IMR-90 (cell line): ENCODE measurements around the gene NSUN6. TPM values are rescaled to one million over a fixed set of nuclear protein-coding genes. Genes with fewer than 3 reads are reported as not detected.

ENCODE experiments used
- ATAC-seq: fragments of 200-7000 bp; cut with Tn5 transposase; 2 replicates; pipeline ENCODE4 v1.9.1; 2020; ENCODE audit warnings: low read depth, mild to moderate bottlenecking, moderate library complexity
- BruUV-seq: library from RNA; stranded (reverse); fragments of 400-500 nt; replicated peaks from 2 replicates; lab custom pipeline; 2021; lab: Mats Ljungman, UMichigan
- CTCF ChIA-PET: fragments of 300-600 bp; formaldehyde crosslinking; extraction: SDS; loops from one replicate; lab custom pipeline; 2021; ENCODE audit warnings: antibody characterized with exemption; lab: Yijun Ruan, JAX
- POLR2A ChIA-PET: fragments of 300-600 bp; sonication (Branson Sonifier 250); formaldehyde crosslinking; loops from one replicate; lab custom pipeline; 2022; ENCODE audit warnings: antibody characterized with exemption; ENCODE audit not compliant: unreplicated experiment; lab: Charles Lee
- DNase-seq: peaks from one replicate; pipeline ENCODE4 v3.0.0; 2013
- H2AFZ ChIP-seq: replicated peaks from 2 replicates; pipeline ENCODE3; 2013; ENCODE audit warnings: low read length, mild to moderate bottlenecking; ENCODE audit not compliant: poor library complexity
- H2AK5ac ChIP-seq: 2 replicates; pipeline ENCODE4 v1.6.1; 2013; ENCODE audit warnings: low read depth, low read length, inconsistent platforms
- H2AK9ac ChIP-seq: replicated peaks from 2 replicates; pipeline ENCODE3; 2013; ENCODE audit warnings: mild to moderate bottlenecking, low read depth, low read length, moderate library complexity; ENCODE audit not compliant: poor library complexity
- H2BK120ac ChIP-seq: 2 replicates; pipeline ENCODE4 v1.6.1; 2013; ENCODE audit warnings: low read depth, low read length, inconsistent platforms
- H2BK15ac ChIP-seq: 3 replicates; pipeline ENCODE4 v1.6.1; 2013; ENCODE audit warnings: low read depth, low read length, inconsistent platforms
- H2BK20ac ChIP-seq: 2 replicates; pipeline ENCODE4 v1.6.1; 2013; ENCODE audit warnings: low read depth, mild to moderate bottlenecking, inconsistent platforms, low read length, moderate library complexity
- H2BK5ac ChIP-seq: 2 replicates; pipeline ENCODE4 v1.6.1; 2013; ENCODE audit warnings: mild to moderate bottlenecking, low read depth, low read length, inconsistent platforms; ENCODE audit not compliant: poor library complexity, severe bottlenecking
- H3K14ac ChIP-seq: replicated peaks from 2 replicates; pipeline ENCODE4 v1.6.1; 2013; ENCODE audit warnings: low read depth, low read length, inconsistent platforms
- H3K18ac ChIP-seq: 2 replicates; pipeline ENCODE4 v1.6.1; 2013; ENCODE audit warnings: low read depth, low read length, control low read depth
- H3K23ac ChIP-seq: 2 replicates; pipeline ENCODE4 v1.6.1; 2013; ENCODE audit warnings: low read depth, low read length, inconsistent platforms
- H3K27ac ChIP-seq: 2 replicates; pipeline ENCODE4 v1.5.1; 2013; ENCODE audit warnings: mild to moderate bottlenecking, control low read depth, low read length; ENCODE audit not compliant: insufficient read depth
- H3K27me3 ChIP-seq: 2 replicates; pipeline ENCODE4 v1.6.1; 2013; ENCODE audit warnings: low read length; ENCODE audit not compliant: control insufficient read depth, insufficient read depth
- H3K36me3 ChIP-seq: 2 replicates; pipeline ENCODE4 v1.6.1; 2013; ENCODE audit warnings: low read length, mixed read lengths; ENCODE audit not compliant: control insufficient read depth, insufficient read depth
- H3K4ac ChIP-seq: 2 replicates; pipeline ENCODE4 v1.6.1; 2013; ENCODE audit warnings: low read depth, low read length, inconsistent platforms
- H3K4me1 ChIP-seq: 2 replicates; pipeline ENCODE4 v1.6.1; 2013; ENCODE audit warnings: low read length, mixed read lengths; ENCODE audit not compliant: control insufficient read depth, insufficient read depth
- H3K4me2 ChIP-seq: 2 replicates; pipeline ENCODE4 v1.6.1; 2013; ENCODE audit warnings: low read depth, mild to moderate bottlenecking, control low read depth, low read length, moderate library complexity
- H3K4me3 ChIP-seq: 2 replicates; pipeline ENCODE4 v1.5.1; 2013; ENCODE audit warnings: low read depth, mild to moderate bottlenecking, control low read depth, low read length, moderate library complexity; ENCODE audit not compliant: insufficient read depth
- H3K56ac ChIP-seq: 2 replicates; pipeline ENCODE4 v1.6.1; 2013; ENCODE audit warnings: low read length, inconsistent platforms; ENCODE audit not compliant: insufficient read depth; ENCODE audit errors: extremely low read depth
- H3K79me1 ChIP-seq, 2 experiments: 2 replicates each; pipeline ENCODE4 v1.6.1; 2013; ENCODE audit warnings: low read length in 2 of 2, inconsistent platforms in 1 of 2, low read depth in 1 of 2
- H3K9ac ChIP-seq: 2 replicates; pipeline ENCODE4 v1.6.1; 2013; ENCODE audit warnings: low read depth, low read length, control low read depth
- H3K9me1 ChIP-seq: 2 replicates; pipeline ENCODE4 v1.6.1; 2013; ENCODE audit warnings: low read length, inconsistent platforms; ENCODE audit not compliant: insufficient read depth
- H3K9me3 ChIP-seq: 2 replicates; pipeline ENCODE4 v1.6.1; 2013; ENCODE audit warnings: low read length; ENCODE audit not compliant: control insufficient read depth, insufficient read depth
- H4K20me1 ChIP-seq: 2 replicates; pipeline ENCODE4 v1.6.1; 2013; ENCODE audit warnings: low read length, inconsistent platforms; ENCODE audit not compliant: insufficient read depth
- H4K5ac ChIP-seq: 2 replicates; pipeline ENCODE4 v1.6.1; 2013; ENCODE audit warnings: mild to moderate bottlenecking, low read depth, low read length, control low read depth
- H4K8ac ChIP-seq, 2 experiments: 2 replicates each; pipeline ENCODE4 v1.6.1; 2013; ENCODE audit warnings: low read depth in 2 of 2, low read length in 2 of 2, control low read depth in 1 of 2, inconsistent platforms in 1 of 2
- H4K91ac ChIP-seq: 2 replicates; pipeline ENCODE4 v1.6.1; 2013; ENCODE audit warnings: low read depth, low read length, inconsistent platforms; ENCODE audit not compliant: insufficient read depth
- CTCF ChIP-seq: conservative IDR thresholded peaks from 2 replicates; pipeline ENCODE4 v1.5.1; 2012; ENCODE audit warnings: mild to moderate bottlenecking, low read depth, low read length, improper control_type of control experiment
- FOS ChIP-seq: fragments of 150-350 bp; IDR thresholded peaks from 2 replicates; pipeline ENCODE4 v1.6.1; 2016; ENCODE audit warnings: low read depth, low read length
- MAFK ChIP-seq: IDR thresholded peaks from 2 replicates; pipeline ENCODE4 v1.6.1; 2012; ENCODE audit warnings: low read depth, low read length, improper control_type of control experiment
- RFX5 ChIP-seq: IDR thresholded peaks from 2 replicates; pipeline ENCODE4 v1.8.0; 2012; ENCODE audit warnings: low read depth, mild to moderate bottlenecking, low read length, moderate library complexity
- dilution Hi-C: fragments of 300-500 bp; cut with HindIII; formaldehyde crosslinking; loops from one replicate; pipeline ENCODE4 v1.14.3; 2018; ENCODE audit warnings: low sequenced_read_pairs; ENCODE audit not compliant: unreplicated experiment
- in situ Hi-C: fragments of 300-500 bp; cut with MboI; formaldehyde crosslinking; loops from 3 replicates; pipeline ENCODE4 v1.14.3; 2019; ENCODE audit warnings: low sequenced_read_pairs, inconsistent platforms, mixed read lengths
- intact Hi-C: fragments of 100-400 bp; cut with micrococcal nuclease; formaldehyde crosslinking; loops from 2 replicates; pipeline ENCODE4 v1.10.0; 2022
- polyA plus RNA-seq, 3 experiments: library from polyadenylated mRNA; depleted of rRNA; stranded (reverse); fragments of >200 nt; gene quantifications; 2 replicates each; pipeline ENCODE4 v1.2.3, GENCODE V29; 2012; ENCODE audit warnings: low replicate concordance in 1 of 3
- total RNA-seq: library from RNA; depleted of rRNA; stranded (reverse); fragments of >200 nt; gene quantifications from 2 replicates; pipeline ENCODE4 v1.2.3, GENCODE V29; 2012

Gene NSUN6
- total and polyA plus RNA-seq, 2 of the 4 experiments (the other 2 are of a cell fraction) = 4.6 to 11.5 TPM

GRCh38 chr10:18540195-18540594 lies 111.2 kb downstream of the NSUN6 start:
- DNase-seq (no peak), ATAC-seq (no peak)
- H2BK20ac ChIP-seq = no peak overlapping the region
- H4K91ac ChIP-seq = no peak overlapping the region
- peaks cover 4% of the 10 kb centered on the region for H3K4me1 ChIP-seq
- H3K4me2 ChIP-seq = no peak overlapping the region
- TF ChIP-seq CTCF (no peak), FOS (no peak), RFX5 (no peak), MAFK (peak; percentile 95)
- no peak overlapping the region for H2AK5ac ChIP-seq
- no peak overlapping the region for H4K8ac ChIP-seq
- no peak overlapping the region for H3K4me3 ChIP-seq
- in situ Hi-C loops (no loop called here), intact Hi-C loops (no loop called here), dilution Hi-C loops (no loop called here)
- no peak overlapping the region for H3K56ac ChIP-seq
- H3K27ac ChIP-seq = no peak overlapping the region
- H2AK9ac ChIP-seq = no peak overlapping the region
- H3K36me3 ChIP-seq = peaks cover 12% of the 10 kb centered on the region
- H3K14ac ChIP-seq = no peak overlapping the region
- no peak overlapping the region for H3K18ac ChIP-seq
- no peak overlapping the region for H2BK120ac ChIP-seq
- H3K4ac ChIP-seq = no peak overlapping the region
- CTCF ChIA-PET = interaction anchor here (0.5 kb wide), 1 partner anchor 226 kb away, joined by 4 read pairs; no protein-coding TSS in a partner anchor
- no peaks in the 10 kb centered on the region for H4K20me1 ChIP-seq
- POLR2A ChIA-PET = no interaction called here
- no peaks in the 10 kb centered on the region for H3K27me3 ChIP-seq
- H3K9ac ChIP-seq = no peak overlapping the region
- H3K23ac ChIP-seq = no peak overlapping the region
- no peak overlapping the region for H2BK15ac ChIP-seq
- no peaks in the 10 kb centered on the region for H3K79me1 ChIP-seq
- H4K5ac ChIP-seq = no peak overlapping the region
- no TSS peak for BruUV-seq
- no peak overlapping the region for H2BK5ac ChIP-seq
- H3K9me3 ChIP-seq = no peaks in the 10 kb centered on the region
- no peak overlapping the region for H2AFZ ChIP-seq
- H3K9me1 ChIP-seq = no peaks in the 10 kb centered on the region; the same call in 1 of the 2 replicates
